ENCODE measurements around the gene TCF12.

The TCF12 gene

DNA sequence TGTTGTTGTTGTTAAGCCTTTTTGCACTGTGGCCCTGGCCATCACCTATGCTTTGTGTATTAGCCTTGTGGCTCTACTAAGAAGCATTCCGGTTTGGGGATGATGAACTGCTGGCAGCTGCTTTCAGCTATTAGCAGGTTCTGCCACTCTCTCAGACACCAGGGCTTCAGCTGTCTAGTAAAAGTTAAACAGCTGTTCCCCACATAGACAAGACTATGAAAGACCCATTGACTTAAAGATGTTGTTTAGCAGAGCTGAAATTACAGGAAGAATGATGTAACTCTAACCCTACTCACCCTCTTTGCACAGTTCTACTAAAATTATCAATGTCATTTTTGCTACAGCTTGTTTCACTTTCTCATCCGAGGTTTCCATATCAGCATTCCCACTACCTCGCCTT is 326.7 kb downstream of the TCF12 start:
- no peak for ATAC-seq
- Mint-ChIP-seq H3K4me1 (no peaks in the 10 kb centered on the region), H3K9me3 (no peaks in the 10 kb centered on the region)

DNA sequence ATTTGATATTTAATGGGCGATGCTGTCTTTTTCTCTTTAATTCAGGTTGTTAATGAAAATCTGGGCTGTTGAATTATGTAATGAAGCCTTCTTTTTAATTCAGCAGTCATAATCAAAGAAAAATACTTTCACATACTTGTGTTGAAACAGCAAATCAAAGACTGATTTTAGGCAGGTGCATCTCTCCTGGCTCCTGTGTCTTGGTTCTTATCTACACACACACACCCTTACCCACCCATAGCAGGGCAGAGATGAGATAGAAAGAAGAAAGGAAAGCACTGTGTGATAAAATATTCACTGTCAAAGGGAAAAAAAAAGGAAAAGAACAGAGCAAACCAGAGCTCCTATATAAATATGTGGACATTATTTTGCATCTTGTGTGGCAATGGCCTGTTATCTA is 327.3 kb downstream of the TCF12 start:
- Mint-ChIP-seq H3K27ac (no peak overlapping the region), H3K4me1 (no peaks in the 10 kb centered on the region), H3K36me3 (peaks cover 52% of the 10 kb centered on the region), H3K4me3 (no peak overlapping the region), H3K9me3 (no peaks in the 10 kb centered on the region), H3K27me3 (no peaks in the 10 kb centered on the region)
- no peak for ATAC-seq

More for the DNA sequence above, 326.7 kb downstream of the TCF12 start:
- Mint-ChIP-seq H3K27ac (no peak overlapping the region), H3K4me3 (no peak overlapping the region), H3K36me3 (peaks cover 52% of the 10 kb centered on the region), H3K27me3 (no peaks in the 10 kb centered on the region)

DNA sequence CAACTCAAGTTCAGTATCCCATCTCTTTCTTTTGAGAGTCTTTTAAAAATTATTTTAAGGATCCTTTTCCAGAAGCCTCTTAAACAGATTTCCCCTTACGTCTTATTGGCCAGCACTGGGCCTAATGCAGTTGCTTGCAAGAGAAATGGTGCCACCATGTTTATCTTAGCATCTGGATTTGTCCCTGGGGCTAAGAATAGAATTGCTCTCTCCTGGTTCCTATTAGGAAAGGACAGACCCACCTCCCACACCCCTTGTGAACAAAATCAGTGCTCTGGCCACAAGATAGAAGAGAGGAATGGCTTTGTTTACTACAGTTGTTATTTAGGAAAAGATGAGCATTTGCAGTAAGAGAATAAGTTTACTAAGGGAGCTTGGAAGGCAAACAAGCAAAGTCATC is 329.6 kb downstream of the TCF12 start:
- H3K36me3 Mint-ChIP-seq, result peaks cover 50% of the 10 kb centered on the region
- H3K27me3 Mint-ChIP-seq, result no peaks in the 10 kb centered on the region
- ATAC-seq, result no peak
- no peaks in the 10 kb centered on the region for H3K9me3 Mint-ChIP-seq
- no peak overlapping the region for H3K27ac Mint-ChIP-seq
- H3K4me3 Mint-ChIP-seq, result no peak overlapping the region
- H3K4me1 Mint-ChIP-seq, result no peaks in the 10 kb centered on the region

DNA sequence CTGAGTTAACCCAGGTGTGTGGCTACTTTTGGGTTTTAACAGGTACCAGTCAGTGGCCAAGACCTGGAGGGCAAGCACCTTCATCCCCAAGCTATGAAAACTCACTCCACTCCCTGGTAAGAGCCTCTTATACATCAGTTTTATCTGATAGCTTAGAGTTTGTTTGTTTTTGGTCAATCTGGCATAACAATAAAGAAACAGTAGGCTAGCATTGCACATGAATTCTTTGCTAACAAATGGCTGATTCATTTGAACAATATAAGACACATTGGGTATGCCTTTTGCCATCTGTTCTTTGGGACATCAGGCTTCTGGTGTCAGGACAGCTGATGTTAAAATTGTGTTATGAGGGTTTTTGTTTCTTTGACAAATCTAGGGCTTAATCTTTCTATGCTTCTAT is 332.9 kb downstream of the TCF12 start:
- Mint-ChIP-seq H3K36me3 (peaks cover 31% of the 10 kb centered on the region), H3K4me1 (no peaks in the 10 kb centered on the region), H3K27ac (no peak overlapping the region), H3K27me3 (no peaks in the 10 kb centered on the region), H3K4me3 (no peak overlapping the region), H3K9me3 (no peaks in the 10 kb centered on the region)
- ATAC-seq, result no peak

DNA sequence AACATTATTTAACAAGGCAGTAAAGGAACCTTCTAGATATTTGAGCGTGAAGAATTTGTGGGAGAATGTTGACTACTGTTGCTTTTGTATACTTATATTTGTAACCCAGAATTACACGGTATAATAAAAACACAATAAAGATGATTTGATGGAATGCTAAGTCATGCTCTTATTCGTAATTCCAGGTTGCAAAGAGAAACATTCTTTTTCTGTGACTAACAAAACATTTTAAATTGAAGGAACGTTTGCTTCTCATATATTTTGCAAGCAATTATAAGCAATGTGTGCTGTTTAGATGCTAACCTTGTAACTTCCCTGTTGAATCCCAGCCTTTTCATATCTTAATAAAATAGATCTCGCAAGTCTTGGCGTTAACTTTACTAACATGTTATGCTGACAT is 333.5 kb downstream of the TCF12 start:
- no peak overlapping the region for H3K4me3 Mint-ChIP-seq
- no peak for ATAC-seq
- no peaks in the 10 kb centered on the region for H3K9me3 Mint-ChIP-seq
- H3K27ac Mint-ChIP-seq, result no peak overlapping the region
- H3K36me3 Mint-ChIP-seq, result peaks cover 26% of the 10 kb centered on the region
- H3K4me1 Mint-ChIP-seq, result no peaks in the 10 kb centered on the region
- no peaks in the 10 kb centered on the region for H3K27me3 Mint-ChIP-seq

DNA sequence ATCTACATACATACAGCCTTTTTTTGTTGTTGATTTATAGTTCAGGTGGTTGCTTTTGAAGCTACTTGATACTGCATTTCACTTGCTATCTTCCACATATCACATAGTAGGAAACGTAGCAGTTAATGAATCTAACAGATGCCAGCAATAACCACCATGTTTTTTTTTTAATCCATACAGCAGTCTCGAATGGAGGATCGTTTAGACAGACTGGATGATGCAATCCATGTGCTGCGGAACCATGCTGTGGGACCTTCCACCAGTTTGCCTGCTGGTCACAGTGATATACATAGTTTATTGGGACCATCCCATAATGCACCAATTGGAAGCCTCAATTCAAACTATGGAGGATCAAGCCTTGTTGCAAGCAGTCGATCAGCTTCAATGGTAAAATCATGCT is 334.6 kb downstream of the TCF12 start:
- ATAC-seq, result no peak
- Mint-ChIP-seq H3K27ac (no peak overlapping the region), H3K4me3 (no peak overlapping the region), H3K36me3 (peaks cover 19% of the 10 kb centered on the region), H3K4me1 (no peaks in the 10 kb centered on the region), H3K9me3 (no peaks in the 10 kb centered on the region), H3K27me3 (no peaks in the 10 kb centered on the region)

DNA sequence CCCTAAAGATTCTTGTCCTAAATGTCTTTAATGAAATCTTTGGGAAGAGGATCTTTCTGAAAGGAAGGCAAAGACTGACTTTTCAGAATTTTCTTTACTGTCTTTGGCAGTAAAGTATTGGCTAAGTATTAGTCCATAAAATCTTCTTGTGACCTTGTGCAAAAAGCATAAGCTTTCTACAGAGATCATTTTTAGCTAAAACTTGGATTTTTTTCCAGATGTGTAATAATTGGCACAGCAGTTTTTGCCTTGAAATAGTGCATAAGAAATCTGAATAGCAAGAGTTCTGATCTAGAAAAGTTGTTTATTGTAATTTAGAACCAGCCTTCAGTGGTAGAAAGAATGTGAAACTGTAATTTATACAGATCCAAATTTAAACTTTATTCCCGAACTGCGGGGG is 335.1 kb downstream of the TCF12 start:
- H3K4me3 Mint-ChIP-seq, result no peak overlapping the region
- no peak overlapping the region for H3K27ac Mint-ChIP-seq

DNA sequence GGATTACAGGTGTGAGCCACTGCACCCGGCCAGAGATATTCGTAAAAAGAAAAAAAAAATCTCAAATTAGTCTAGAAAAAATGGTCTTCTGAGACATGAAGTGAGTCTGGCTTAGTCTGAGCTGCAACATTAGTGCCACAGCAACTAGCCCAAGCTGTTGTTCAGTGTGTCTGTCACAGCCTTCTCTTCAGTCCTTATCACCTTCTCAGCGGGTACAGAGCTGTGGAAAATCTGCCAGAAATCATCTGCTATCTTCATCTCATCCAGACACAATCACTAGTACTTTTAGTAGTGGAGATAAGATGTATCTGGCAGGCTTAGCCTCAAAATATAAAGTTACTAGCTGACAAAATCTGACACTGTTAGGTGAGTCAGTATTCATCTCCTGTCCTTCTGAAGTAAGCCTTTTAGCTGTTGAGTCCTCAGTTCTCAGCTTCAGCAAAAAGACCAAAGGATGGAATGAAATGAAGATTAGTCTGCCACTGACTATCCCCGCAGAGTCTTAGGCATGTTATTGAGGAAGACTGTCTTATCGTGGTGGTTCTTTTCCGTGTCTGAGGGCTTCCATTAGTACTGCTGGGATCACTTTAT is 337.4 kb downstream of the TCF12 start:
- Mint-ChIP-seq H3K27me3 (no peaks in the 10 kb centered on the region), H3K4me3 (no peak overlapping the region), H3K36me3 (peaks cover 12% of the 10 kb centered on the region), H3K4me1 (peaks cover 15% of the 10 kb centered on the region), H3K27ac (no peak overlapping the region), H3K9me3 (no peaks in the 10 kb centered on the region)
- ATAC-seq, result no peak

More for the DNA sequence above, 335.1 kb downstream of the TCF12 start:
- H3K4me1 Mint-ChIP-seq, result peaks cover 4% of the 10 kb centered on the region
- no peak for ATAC-seq
- peaks cover 15% of the 10 kb centered on the region for H3K36me3 Mint-ChIP-seq
- no peaks in the 10 kb centered on the region for H3K9me3 Mint-ChIP-seq
- no peaks in the 10 kb centered on the region for H3K27me3 Mint-ChIP-seq

DNA sequence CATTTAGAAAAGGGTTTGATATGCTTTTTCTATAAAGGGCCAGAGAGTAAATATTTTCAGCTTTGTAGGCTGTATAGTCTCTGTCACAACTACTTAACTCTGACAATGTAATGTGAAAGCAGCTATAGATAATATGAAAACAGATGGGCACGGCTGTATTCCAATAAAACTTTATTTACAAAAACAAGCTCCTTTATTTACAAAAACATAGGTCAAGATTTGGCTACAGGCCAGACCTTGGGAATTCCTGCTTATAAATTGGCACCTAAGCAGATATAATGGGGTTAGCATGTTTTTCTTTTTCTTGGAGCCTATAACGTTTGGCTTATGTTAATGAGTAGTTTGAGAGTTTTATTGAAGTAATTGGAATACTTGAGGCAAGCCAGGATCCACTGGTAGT is 338.5 kb downstream of the TCF12 start:
- Mint-ChIP-seq H3K9me3 (no peaks in the 10 kb centered on the region), H3K4me3 (no peak overlapping the region), H3K4me1 (peaks cover 15% of the 10 kb centered on the region), H3K27me3 (no peaks in the 10 kb centered on the region), H3K36me3 (peaks cover 12% of the 10 kb centered on the region), H3K27ac (no peak overlapping the region)
- no peak for ATAC-seq

DNA sequence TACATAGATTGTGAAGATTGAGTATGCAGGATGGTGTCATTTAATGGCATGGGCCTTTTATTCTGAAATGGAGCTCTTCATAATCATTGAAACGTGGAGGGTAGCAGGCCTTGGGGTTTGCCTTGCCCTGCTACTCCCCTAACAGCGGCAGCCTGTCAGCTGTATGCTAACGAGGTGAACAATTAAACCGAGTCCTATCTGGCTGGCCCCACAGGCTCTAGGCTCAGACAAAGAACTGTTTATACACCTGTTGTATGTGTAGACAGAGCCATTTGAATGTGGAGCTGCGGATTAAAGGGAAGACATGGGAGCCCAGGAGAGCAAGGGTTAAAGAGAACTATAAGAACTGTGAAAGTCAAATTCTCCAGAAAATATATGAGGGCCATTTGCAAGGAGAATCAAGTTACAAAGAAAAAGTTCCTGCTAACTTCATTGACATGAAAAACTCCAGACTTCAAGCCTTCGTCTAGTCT is 341.2 kb downstream of the TCF12 start:
- Mint-ChIP-seq H3K27me3 (no peaks in the 10 kb centered on the region), H3K36me3 (peaks cover 24% of the 10 kb centered on the region), H3K27ac (peak overlapping the region; percentile 63), H3K9me3 (no peaks in the 10 kb centered on the region), H3K4me3 (no peak overlapping the region), H3K4me1 (peaks cover 15% of the 10 kb centered on the region)
- peak; percentile 78 for ATAC-seq

DNA sequence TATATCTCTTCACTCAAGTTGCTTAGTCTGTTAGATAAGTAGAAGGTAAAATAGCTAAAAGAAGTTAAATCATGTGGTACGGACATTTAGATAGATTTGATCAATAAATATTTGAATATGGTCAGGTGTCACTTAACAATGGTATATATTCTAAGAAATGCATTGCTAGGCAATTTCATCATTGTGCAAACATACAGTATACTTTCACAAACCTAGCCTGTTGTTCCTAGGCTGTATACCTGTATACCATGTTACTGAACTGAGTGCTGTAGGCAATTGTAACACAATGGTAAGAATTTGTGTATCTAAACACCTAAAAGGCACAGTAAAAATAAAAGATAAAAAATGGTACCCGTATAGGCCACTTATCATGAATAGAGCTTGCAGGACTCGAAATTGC is 345.1 kb downstream of the TCF12 start:
- Mint-ChIP-seq H3K4me1 (peaks cover 11% of the 10 kb centered on the region), H3K27me3 (no peaks in the 10 kb centered on the region), H3K27ac (no peak overlapping the region), H3K9me3 (no peaks in the 10 kb centered on the region), H3K36me3 (peaks cover 21% of the 10 kb centered on the region), H3K4me3 (no peak overlapping the region)
- no peak for ATAC-seq

DNA sequence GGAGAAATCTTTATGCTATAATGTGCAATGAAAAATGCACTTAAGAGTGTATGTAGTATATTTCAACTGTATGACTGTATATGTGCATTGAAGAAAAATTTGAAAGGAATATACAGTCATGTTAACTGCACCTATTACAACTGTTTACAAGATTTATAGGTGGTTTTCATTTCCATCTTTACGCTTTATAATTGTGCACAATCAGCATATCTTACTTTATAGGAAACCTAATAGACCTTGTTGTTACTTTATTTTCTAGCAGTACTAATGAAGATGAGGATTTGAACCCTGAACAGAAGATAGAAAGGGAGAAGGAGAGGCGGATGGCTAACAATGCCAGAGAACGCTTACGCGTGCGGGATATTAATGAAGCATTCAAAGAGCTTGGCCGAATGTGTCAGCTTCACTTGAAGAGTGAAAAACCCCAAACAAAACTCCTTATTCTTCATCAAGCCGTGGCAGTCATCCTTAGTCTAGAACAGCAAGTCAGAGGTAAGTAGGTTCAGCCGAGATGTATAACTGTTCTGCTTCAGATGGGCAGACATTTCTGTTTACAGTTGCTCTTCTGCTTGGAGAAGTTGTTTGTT is 354.4 kb downstream of the TCF12 start:
- ATAC-seq, result no peak
- H3K27ac Mint-ChIP-seq, result peak overlapping the region; percentile 33
- peaks cover 15% of the 10 kb centered on the region for H3K4me1 Mint-ChIP-seq
- no peaks in the 10 kb centered on the region for H3K27me3 Mint-ChIP-seq
- H3K9me3 Mint-ChIP-seq, result no peaks in the 10 kb centered on the region
- H3K4me3 Mint-ChIP-seq, result no peak overlapping the region
- peaks cover 68% of the 10 kb centered on the region for H3K36me3 Mint-ChIP-seq

DNA sequence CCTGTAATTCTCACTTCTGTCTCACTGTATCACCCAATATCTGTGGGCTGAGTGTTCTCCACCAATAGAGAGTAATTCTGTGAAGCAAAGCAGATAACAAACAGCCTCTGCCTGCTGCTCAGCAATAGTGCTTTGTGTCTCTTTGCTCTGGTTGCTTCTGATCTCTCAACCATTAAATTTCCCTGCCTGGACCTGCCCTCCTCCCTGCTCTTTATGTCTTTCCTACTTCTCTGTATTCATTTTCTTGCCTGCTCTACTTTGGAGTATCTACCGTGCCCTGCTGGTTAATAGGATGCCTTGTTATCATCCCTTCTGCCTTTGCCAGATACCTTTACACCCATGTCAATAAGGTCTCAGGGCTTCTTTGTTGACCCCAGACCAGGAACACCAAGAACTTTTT is 355.0 kb downstream of the TCF12 start:
- Mint-ChIP-seq H3K27me3 (no peaks in the 10 kb centered on the region), H3K36me3 (peaks cover 68% of the 10 kb centered on the region), H3K9me3 (no peaks in the 10 kb centered on the region), H3K4me1 (peaks cover 21% of the 10 kb centered on the region), H3K4me3 (no peak overlapping the region), H3K27ac (peak overlapping the region; percentile 33)
- no peak for ATAC-seq

DNA sequence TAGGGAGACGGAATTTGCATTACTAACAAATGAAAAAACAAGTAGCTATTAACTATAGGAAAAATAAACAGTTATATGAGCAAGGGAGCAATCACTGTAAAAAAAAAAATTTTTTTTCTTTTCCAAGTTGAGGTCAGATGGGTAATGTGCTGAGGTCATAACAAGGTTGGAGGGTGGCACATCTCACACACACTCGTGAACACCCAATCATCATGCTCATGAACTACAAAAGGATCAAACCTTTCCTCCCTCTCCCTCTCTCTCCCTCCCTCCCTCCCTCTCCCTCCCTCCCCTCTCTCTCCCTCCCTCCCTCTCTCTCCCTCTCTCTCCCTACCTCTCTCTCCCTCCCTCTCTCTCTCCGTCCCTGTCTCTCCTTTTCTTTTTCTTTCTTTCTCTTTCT is 360.0 kb downstream of the TCF12 start:
- peaks cover 33% of the 10 kb centered on the region for H3K36me3 Mint-ChIP-seq
- no peaks in the 10 kb centered on the region for H3K9me3 Mint-ChIP-seq
- no peaks in the 10 kb centered on the region for H3K27me3 Mint-ChIP-seq
- H3K4me1 Mint-ChIP-seq, result peaks cover 50% of the 10 kb centered on the region
- H3K27ac Mint-ChIP-seq, result peak overlapping the region; percentile 77
- no peak for ATAC-seq
- no peak overlapping the region for H3K4me3 Mint-ChIP-seq

DNA sequence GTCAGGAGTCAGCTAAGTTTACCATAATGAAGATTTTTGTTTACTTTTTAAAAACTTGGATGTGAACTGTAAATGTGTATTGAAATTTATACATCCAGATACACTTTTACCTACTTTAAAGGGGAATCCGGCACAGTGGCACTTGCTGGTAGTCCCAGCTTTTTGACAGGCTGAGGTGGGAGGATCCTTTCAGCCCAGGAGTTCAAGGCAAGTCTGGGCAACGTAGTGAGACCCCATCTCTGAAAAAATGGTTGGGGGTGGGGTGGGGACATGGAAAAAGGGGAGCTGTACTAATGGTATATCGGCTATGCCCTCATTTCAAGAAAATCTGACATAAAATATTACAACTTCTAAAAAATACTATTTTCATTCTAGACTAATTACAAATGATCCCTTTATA is 362.0 kb downstream of the TCF12 start:
- peak overlapping the region; percentile 77 for H3K27ac Mint-ChIP-seq

DNA sequence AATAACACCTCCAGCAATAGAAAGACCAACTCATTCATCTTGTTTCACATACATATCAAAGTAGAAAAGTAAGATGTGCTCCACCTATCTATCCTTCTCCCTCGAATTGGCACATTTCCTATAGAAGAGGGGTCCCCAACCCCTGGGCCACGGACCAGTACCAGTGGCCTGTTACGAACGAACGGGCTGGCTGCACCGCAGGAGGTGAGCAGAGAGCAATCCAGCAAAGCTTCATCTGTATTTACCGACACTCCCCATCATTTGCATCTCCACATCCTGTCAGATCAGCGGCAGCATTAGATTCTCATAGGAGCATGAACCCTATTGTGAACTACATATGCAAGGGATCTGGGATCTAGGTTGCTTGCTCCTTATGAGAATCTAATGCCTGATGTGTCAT is 362.9 kb downstream of the TCF12 start:
- H3K36me3 Mint-ChIP-seq, result peaks cover 7% of the 10 kb centered on the region
- no peaks in the 10 kb centered on the region for H3K27me3 Mint-ChIP-seq
- peak overlapping the region; percentile 82 for H3K4me3 Mint-ChIP-seq
- H3K9me3 Mint-ChIP-seq, result no peaks in the 10 kb centered on the region
- peaks cover 71% of the 10 kb centered on the region for H3K4me1 Mint-ChIP-seq
- H3K27ac Mint-ChIP-seq, result peak overlapping the region; percentile 92
- peak; percentile 84 for ATAC-seq

More for the DNA sequence above, 362.0 kb downstream of the TCF12 start:
- Mint-ChIP-seq H3K27me3 (no peaks in the 10 kb centered on the region), H3K4me3 (no peak overlapping the region), H3K36me3 (peaks cover 15% of the 10 kb centered on the region), H3K9me3 (no peaks in the 10 kb centered on the region), H3K4me1 (peaks cover 63% of the 10 kb centered on the region)
- ATAC-seq, result no peak

Measured in stimulated activated memory B cell treated with anti-CD40 and anti-IgM and Interleukin-4, amounts not matched to agents 10 μg/mL and 1 μg/mL and 100 μg/mL, for 72 hours (primary cell).